ENCODE measurements around the gene NCOA5.

Gene NCOA5
- 57.2 to 80.6 (median 63.2) reads per million in 4 experiments for total RNA-seq

DNA sequence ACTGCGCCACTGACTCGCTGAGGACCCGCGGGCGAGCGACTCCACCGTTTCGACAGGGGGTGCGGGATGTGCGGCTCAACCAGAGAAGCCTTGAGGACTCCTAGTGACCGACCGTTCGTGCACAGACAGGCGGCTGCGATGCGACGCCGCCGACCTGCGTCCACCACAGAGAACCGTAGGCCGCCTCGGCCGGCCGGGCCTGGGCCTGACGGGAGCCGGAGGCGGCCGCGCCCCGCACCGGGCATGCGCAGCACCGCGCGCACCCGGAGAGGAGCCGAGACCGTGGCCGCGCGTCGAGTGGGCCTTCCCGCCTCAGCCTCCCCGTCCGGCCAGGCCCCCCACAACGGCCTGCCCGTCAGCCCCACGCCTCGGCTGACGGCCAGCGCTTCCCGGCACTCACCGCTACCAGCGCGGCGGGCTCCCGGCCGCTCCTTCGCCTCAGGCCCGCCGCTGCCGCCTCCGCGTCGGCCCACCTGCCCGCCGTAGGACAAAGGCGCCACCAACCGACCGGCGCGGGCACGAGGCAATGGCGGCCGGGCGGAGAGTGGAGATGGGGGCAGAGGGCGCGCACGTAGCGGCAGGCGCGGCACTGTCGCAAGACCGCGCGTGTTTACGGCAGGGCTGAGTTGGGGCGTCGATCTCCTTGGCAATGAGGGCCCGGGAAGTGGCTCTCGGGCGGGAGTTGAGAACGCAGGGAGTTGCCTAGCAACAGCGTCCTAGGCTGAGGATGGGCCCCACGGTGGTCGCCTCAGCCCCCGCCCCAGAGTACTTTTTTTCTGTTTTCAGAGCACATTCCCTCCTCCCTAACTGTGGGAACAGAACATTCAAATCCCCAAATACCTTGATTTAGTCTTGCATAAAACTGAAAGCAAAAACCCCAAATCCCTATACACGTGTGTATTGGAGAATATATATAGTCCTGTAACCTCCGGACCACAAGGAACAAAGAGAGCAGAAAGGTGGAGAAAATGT, at the start of gene NCOA5:
Gene NCOA5 (minus strand): TSS at position 546 of the 972 bp plus-strand sequence. CDS start 10,538 bp downstream, outside the sequence.
- peak; percentile 85 for DNase-seq

DNA sequence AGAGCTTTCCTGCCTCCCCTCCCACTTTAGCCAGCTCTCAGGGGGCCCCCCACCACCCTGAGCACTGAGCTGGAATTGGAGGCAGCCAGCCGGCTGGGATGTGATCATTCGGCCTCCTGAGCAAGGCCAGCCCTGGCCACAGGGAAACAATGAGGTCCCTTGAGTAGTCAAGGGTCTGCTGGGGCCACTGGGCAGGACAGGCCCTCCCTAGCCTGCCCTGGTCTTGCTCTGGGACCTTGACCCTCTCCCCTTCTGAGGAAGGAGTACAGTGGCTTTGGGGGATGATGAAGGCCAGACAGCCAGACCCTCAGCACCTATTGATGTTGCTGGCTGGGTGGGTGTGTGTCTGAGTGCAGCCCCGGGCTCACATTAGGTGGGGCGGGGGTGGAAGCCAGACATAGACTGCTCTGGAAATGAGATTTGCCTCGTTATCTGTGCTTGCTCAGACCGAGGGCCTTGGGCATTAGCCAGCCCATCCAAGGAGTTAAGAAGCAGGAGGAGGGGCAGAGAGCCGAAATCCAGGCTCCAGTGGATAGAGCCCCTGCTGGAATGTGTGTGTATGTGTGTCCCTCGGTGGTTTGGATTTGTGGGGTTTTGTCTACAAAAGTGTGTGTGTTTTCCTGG, 49.6 kb upstream of the NCOA5 start:
- no peak for DNase-seq

DNA sequence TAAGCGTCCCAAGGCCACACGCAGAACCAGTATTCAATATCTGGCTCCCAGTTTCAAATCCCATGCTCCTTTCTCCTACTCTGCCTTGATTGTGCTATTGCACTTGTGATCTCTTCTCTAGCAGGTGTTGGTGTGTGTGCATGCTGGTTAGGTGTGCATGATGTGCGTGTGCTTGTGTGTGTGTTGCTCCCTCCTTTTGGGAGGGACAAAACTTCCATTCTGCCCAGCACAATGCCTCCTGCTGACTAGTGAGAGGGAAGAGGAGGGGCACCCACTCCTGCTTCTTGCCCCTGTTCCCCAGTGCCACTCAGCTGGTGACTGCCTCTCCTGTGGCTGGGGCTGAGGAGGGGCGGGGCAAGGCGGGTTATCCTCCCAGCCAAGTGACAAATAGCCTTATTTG, 48.1 kb upstream of the NCOA5 start:
- no peak for DNase-seq

DNA sequence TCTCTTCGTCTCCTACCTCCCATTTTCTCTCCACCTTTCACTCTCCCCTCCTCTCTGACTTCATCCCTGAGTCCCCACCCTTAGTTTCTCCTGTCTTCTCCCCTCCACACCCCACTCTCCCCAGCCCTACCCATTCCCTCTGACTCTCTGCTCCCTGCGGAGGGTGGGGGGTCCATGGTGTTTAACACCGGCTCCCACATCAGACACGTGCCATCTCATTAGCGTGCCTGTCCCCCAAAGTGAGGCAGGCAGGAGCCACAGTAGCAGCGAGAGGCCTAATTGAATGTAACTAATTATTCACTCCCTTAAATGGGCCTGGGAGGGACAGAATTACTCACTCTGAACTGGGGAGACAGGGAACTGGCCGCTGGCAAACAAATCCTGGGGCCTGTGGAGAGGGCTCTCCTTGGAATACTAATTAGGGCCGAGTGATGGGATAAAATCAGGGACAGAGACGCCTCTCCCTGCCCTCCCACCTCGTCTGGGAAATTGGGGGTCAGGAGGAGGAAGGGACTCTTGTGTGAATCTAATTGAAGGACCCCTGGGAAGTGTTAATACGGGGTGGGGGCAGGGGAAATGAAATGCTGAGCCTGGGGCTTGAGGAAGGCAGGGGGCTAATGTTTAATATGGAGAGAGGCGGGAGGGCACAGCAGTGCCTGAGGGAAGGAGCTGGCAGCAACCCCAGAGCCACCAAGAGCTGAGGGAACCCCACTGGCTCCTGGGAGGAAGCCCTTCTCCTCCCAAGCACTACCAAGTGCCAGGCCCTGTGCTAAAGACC, 46.3 kb upstream of the NCOA5 start:
- no peak for DNase-seq

DNA sequence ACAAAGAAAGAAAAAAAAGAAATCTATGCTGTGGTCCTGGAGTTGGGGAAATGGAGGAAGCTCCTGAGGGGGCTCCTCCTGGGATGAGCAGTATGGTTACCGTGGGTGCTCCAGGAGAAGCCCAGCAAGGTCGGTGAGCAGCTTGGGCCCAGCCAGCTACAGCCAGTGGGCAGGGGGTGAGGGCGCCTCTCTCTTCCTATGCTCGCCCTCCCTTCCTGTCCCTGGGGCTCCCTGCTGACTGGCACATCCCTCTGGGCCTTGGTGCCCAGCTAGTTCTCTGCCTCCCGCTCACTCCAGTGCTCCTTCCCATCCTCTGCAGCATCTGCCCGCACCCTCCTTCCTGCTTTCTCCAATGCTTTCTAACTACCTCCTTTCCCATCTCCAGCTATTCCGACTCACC, 45.0 kb upstream of the NCOA5 start:
- no peak for DNase-seq

DNA sequence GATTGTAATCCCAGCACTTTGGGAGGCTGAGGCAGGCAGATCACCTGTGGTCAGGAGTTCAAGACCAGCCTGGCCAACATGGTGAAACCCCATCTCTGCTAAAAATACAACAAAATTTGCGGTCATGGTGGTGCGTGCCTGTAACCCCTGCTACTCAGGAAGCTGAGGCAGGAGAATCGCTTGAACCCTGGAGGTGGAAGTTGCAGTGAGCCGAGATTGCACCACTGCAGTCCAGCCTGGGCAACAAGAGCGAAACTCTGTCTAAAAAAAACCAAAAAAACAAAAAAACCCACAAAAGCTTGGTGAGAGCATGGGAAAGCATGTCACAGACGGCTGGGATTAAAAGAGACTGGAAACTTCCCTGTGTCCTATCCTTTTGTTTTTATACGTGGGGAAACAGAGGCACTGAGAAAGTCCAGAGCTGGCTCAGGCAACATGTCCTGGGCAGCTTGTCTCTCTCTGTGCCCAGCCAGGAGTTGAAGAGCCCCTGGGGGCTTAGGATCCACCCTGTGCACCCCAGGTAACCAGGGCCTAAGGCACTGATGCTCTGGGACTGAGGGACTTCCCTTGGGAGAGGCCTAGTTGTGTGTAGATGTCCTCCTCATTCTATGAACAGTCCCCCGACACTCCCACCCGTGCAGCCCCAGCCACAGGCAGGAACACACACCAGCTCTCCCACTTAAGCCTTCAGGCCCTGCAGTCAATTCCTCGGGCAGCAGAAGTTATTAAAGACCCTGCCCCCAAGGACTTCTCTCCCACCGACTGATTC, 44.3 kb upstream of the NCOA5 start:
- no peak for DNase-seq

DNA sequence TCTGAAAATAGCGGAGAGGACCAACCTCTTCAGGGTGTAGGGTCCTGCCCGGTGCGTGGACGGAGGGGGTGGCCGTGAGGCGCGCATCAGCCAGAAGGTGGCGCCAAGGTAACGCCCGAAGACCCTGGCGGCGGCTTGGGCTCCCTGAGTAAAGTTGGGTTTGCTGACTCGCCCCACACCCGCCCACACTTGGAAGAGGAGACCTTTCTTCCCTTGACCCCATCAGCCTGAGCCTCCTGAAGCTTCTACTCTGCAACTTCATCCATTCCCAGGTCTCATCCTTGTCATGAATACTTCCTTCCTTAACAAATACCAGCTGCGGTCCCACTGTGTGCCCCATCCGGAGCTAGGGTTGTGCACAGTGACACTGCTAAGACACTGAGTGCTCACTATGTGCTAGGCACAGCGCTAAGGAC, 43.0 kb upstream of the NCOA5 start:
- DNase-seq: peak; percentile 22

DNA sequence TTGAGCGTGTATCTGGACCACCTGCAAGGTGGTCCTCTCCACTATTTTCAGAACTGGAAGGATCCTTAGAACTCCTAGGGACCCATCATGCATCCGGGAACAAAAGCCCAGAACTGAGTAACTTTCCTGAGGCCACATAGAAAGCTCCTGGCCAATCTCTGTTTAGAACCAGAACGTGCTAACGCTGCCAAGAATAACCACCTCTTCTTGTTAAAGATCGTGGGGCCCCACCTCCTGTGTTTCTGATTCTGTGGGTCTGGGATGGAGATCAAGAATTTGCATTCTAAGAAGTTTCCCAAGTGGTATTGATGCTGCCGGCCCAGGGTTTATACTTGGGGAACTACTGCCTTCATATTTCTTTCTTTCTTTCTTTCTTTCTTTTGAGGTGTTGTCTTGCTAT, 41.6 kb upstream of the NCOA5 start:
- no peak for DNase-seq

DNA sequence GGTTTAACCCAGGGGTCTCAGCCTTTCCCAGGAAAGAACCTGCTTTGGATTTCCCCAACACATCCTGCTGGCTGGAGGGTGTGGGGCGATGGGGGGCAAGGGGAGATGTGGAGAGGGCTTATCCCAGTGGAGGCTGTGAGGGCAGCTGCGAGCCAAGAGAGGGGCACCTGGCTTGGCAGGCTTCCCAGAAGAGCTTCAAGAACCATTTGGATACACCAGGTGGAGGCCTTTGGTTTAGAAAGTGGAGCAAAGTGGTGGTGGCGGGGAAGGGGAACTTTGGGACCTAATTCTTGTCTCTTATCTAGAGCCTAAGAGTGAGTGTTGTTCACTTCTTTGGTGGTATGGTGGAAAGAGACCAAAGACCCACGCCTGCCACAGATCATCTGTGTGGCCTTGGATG, 40.8 kb upstream of the NCOA5 start:
- no peak for DNase-seq

DNA sequence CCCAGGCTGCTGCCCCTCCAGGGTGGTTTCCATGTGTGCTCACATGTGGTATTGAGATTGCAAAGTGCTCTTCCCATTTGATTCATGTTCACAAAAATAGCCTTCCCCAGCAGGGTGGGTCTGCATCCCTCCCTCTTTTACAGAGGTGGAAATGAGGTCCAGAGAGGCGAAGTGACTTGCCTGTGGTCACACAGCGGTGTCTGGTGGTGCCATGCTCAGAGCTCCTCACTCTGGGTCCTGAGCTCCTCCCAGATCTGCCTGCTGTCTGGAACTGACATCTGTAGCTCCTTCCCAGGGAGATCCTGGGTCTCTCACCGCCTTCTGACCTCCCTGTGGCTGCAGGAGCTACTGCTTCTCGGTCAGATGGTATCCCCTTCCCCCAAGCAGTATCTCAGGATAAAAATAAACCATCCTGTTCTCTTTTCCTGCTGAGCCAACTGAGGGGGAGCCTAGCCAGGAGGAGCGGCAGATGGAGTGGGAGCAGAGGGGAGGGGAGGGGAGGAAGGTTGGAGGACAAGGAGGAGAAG, 40.3 kb upstream of the NCOA5 start:
- DNase-seq: no peak

DNA sequence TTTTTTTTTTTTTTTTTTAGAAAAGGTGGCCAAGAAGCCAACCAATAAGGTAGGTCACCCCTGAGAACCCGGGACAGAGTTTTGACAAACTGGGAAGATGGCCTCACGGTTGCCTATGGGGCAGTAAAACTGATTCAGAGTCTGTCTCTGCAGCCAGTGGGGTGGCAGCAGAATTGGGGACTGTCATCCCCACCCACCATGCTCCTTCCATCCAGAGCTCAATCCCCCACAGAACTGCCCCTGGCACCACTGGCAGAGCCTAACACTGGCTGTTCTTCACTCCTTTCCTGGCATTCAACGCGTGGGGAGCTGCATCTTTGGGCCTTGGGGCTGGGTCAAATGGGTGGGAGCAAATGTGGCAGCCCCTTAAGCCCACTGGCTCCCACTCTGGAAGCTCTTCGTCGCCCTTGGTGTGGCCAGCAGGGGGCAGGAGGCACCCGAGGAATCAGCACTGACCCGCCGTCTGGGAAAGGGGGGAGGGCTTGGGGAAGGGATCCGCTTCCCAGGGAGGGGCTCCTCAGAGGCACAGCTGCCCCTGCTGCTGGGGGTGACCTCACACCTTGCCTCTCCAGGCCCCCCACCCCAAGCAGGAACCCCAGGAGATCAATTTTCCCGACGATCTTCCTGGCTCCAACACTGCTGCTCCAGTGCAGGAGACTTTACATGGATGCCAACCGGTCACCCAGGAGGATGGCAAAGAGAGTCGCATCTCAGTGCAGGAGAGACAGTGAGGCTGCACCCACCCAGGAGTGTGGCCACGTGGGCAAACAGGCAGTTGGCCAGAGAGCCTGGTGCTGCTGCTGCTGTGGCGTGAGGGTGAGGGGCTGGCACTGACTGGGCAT, 38.8 kb upstream of the NCOA5 start:
- no peak for DNase-seq

DNA sequence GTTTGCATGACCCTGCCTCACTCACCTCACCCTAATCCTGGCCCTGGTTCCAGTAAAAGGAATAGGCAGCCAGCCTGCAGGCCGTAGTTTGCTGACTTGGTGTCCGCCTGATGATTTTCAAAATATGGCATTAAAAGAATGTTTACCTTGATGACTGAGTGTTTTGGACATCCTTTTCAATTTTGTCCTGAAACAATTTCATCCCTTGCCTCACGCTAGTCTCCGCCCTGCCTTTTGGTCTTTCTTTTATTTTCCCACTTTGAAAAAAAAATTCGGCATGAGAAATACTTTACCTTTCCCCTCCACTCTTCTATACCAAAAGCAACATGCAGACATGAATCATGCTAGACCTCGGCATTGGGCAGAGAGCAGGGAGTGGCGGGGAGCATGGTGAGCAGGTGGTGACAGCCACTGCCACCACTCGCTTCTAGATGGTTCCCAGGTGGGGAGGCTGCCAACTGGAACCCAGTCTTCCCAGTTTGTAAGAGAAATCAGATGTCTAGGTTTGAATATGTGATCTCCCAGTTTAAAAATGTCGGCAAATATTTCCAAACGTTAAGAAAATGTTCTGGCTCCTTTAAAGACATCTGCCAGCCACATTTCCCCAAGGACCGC, 37.7 kb upstream of the NCOA5 start:
- DNase-seq: no peak

DNA sequence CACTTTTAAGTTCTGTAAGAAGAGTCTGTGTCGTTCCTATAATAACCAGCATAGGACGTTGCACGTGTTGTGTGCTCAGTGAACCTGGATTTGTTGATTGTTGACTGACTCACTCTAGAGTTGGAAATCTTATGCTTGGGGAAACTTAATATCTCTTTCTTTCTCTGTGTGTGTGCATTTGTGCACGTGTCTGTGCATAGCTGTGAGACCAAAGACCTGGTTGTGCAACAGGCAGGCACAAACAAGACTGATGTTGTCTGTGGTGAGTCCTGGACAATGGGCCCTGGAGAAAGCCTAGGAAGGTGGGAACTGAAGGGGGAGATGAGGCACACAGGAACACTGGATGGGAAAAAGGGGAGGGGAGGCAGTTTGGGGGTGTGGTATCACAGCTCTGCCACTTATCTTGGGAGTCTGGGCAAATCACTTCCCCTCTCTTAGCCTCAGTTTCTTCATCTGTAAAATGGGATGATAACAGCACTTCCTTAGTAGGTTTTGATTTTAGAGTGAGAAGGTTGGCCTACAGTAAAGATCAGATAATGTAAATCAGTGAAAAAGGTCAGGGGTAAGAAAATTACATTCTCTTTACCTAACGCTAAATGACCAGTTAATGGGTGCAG, 36.8 kb upstream of the NCOA5 start:
- DNase-seq: no peak

DNA sequence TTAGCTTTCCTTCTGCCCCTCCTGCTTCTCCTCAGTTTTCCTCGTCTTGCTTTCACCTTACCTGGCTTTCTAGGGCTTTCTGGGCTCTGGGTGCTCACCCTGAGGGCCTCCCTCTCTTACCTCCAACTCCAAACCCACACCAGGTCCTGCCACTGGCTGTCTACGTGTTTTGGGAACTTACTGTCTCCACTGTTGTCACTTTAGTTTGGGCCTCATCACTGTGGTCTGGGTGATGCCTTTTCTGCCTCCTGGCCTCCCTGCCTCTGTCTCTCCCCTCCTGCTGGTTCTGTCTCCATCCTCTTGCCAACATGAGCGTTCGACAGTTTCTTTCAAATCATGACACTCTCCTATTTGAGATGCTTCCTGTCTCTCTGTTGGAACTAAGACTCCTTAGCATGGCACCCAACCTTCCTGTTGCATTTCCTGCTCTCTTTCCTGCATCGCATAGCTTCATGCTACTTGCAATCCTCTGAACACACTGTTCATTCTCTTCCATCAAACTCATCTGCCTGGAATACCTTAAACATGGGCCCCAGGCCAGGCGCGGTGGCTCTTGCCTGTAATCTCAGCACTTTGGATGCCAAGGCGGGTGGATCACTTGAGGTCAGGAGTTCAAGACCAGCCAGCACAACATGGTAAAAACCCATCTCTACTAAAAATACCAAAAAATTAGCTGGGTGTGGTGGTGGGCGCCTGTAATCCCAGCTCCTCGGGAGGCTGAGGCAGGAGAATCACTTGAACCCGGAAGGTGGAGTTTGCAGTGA, 33.9 kb upstream of the NCOA5 start:
- no peak for DNase-seq

DNA sequence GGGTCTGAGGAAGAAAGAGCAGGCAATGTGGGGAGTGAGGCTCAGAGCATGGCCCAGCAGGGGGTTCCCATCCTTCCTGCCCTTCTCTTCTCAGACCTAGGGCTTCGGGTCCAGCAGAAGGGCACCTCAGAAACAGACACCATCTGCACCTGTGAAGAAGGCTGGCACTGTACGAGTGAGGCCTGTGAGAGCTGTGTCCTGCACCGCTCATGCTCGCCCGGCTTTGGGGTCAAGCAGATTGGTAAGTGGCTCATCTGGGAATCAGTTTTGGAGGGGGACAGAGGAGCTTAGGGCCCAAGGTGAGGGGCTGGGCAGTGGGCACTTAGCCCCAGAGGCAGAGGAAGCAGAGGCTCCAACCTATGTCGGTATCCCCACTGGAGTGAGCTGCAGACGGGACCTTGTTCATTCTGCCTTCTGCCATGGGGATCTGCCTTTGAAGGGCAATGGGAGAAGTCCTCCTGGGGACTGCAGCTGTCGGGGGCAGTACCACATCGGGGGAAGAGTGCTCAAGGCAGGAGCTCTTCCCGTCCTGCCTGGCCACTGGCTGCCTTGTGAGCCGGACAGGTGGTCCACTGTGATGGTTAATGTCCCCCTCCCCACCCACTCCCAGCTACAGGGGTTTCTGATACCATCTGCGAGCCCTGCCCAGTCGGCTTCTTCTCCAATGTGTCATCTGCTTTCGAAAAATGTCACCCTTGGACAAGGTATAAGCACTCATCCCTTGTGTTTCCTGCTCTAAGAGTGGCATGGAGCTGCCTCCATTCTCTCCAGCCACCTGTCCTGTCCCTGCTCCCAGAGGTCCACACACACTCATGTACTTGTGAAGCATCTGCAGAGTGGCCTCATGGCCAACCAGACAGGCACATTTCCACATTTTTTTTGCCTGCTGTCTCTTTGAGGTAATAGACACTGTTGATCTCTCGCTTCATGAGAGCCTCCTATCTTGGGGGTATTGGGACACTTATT, 33.0 kb upstream of the NCOA5 start:
- DNase-seq: no peak

DNA sequence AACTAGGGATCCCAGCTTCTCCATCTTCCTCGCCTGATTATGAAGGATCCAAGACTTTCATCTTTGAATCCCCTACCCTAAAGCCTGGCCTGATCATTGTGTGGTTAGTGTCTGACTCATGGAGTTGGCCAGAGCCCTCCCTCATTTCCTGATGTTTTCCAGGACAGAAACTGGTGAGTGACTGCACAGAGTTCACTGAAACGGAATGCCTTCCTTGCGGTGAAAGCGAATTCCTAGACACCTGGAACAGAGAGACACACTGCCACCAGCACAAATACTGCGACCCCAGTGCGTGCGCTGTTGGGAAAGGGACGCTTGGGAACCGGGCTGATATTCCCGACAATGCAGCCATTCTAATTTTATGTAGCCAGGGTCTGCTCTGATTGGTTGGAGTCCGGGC, 32.3 kb upstream of the NCOA5 start:
- DNase-seq: no peak

DNA sequence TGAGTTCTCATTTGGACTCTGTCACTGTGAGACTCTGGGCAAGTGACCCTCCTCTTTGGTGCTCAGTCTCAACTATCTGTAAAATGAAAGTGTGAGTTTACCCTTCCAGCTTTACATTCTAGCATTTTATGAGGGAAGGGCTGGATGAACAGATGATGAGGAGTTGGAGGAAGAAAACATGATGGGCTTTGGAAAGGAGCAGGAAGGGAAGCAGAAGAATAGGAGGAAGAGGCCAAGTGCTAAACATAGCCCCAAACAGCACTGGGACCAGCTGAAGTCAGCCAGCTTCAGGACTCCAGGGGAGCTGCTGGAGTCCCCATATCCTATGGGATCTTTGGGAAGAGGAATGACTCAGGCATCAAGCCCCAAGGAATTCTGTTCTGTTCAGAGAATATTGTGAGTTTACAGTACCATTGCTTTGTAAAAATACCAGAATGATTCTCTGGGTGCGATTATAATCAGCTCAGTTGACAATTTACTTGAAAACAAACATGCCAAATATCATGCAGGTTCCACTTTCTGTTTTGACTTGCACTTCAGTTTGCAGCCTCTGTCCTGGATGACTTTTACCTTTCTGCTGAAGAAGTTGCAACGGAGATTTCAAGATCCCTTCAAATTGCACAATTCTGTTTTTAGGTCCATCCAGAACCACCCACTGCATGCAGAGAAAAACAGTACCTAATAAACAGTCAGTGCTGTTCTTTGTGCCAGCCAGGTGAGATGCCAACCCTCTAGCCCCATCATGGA, 31.6 kb upstream of the NCOA5 start:
- DNase-seq: no peak

DNA sequence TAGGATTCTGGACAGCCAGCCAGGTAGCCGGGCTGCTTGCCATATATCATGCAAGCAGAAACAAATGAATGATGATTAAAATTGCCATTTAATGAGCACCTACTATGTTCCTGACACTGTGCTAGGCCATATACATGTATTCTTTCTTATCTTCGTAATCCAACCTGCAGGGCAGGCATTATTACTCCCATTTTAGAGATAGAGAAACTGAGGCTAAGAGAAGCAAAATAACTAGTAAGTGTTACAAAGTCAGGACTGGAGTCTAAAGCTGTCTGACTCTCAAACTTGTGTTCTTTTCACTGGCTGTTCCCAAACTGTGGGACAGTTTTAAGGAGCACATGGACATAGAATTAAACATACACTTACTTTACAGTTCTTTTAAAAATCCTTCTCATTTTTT, 30.4 kb upstream of the NCOA5 start:
- DNase-seq: no peak
